Rectal smooth muscle tissue (tissue), 1 donor: Measurements from ENCODE around the gene NAA80.
"Not testable (repeated sequence)": the region's sequence is repeated elsewhere in the genome, so short reads cannot be mapped to it uniquely, and the experiment has no call there.

Experiments used
- H3K27ac ChIP-seq: one replicate; pipeline ENCODE4 v1.7.0; 2013; ENCODE audit warnings: low read depth, low read length, inconsistent platforms
- H3K27me3 ChIP-seq: one replicate; pipeline ENCODE4 v1.7.0; 2013; ENCODE audit warnings: low read length; ENCODE audit not compliant: control insufficient read depth, insufficient read depth
- H3K36me3 ChIP-seq: one replicate; pipeline ENCODE4 v1.7.0; 2013; ENCODE audit warnings: low read length; ENCODE audit not compliant: control insufficient read depth, insufficient read depth
- H3K4me1 ChIP-seq: one replicate; pipeline ENCODE4 v1.7.0; 2013; ENCODE audit warnings: low read length; ENCODE audit not compliant: control insufficient read depth, insufficient read depth
- H3K4me3 ChIP-seq: one replicate; pipeline ENCODE4 v1.7.0; 2013; ENCODE audit warnings: low read length
- H3K9ac ChIP-seq: one replicate; pipeline ENCODE4 v1.7.0; 2013; ENCODE audit warnings: low read length

NAA80 gene

GRCh38 chr3:50289130-50289529, 10.1 kb downstream of the NAA80 start:
- Histone ChIP-seq H3K27me3 (no peaks in the 10 kb centered on the region), H3K9ac (no peak overlapping the region), H3K27ac (no peak overlapping the region), H3K4me3 (no peak overlapping the region), H3K4me1 (peaks cover 13% of the 10 kb centered on the region), H3K36me3 (peaks cover 15% of the 10 kb centered on the region)

GRCh38 chr3:50288387-50289007, 10.7 kb downstream of the NAA80 start:
- Histone ChIP-seq H3K27ac (no peak overlapping the region), H3K27me3 (no peaks in the 10 kb centered on the region), H3K4me3 (no peak overlapping the region), H3K36me3 (peaks cover 15% of the 10 kb centered on the region), H3K9ac (no peak overlapping the region), H3K4me1 (peaks cover 13% of the 10 kb centered on the region)

GRCh38 chr3:50287262-50287661, 11.9 kb downstream of the NAA80 start:
- Histone ChIP-seq H3K4me1 (peaks cover 4% of the 10 kb centered on the region), H3K9ac (no peak overlapping the region), H3K27me3 (no peaks in the 10 kb centered on the region), H3K4me3 (no peak overlapping the region), H3K27ac (no peak overlapping the region), H3K36me3 (peaks cover 15% of the 10 kb centered on the region)

GRCh38 chr3:50286322-50287227, 12.6 kb downstream of the NAA80 start:
- Histone ChIP-seq H3K27ac (no peak overlapping the region), H3K36me3 (peaks cover 15% of the 10 kb centered on the region), H3K4me1 (peaks cover 4% of the 10 kb centered on the region)

GRCh38 chr3:50284121-50284520, 15.1 kb downstream of the NAA80 start:
- H3K9ac ChIP-seq, H3K4me3 ChIP-seq, H3K4me1 ChIP-seq, H3K27ac ChIP-seq, H3K27me3 ChIP-seq: not testable (repeated sequence)
- peaks cover 11% of the 10 kb centered on the region for H3K36me3 ChIP-seq

More at GRCh38 chr3:50286322-50287227, 12.6 kb downstream of the NAA80 start:
- Histone ChIP-seq H3K27me3 (no peaks in the 10 kb centered on the region), H3K4me3 (no peak overlapping the region), H3K9ac (no peak overlapping the region)

GRCh38 chr3:50279255-50280016, 19.8 kb downstream of the NAA80 start:
- Histone ChIP-seq H3K36me3 (no peaks in the 10 kb centered on the region), H3K9ac (no peak overlapping the region), H3K27ac (no peak overlapping the region), H3K27me3 (peaks cover 3% of the 10 kb centered on the region), H3K4me3 (no peak overlapping the region), H3K4me1 (peaks cover 5% of the 10 kb centered on the region)

- Histone ChIP-seq H3K27me3 (peaks cover 8% of the 10 kb centered on the region), H3K9ac (no peak within 1 kb of the TSS), H3K4me3 (no peak within 1 kb of the TSS), H3K27ac (no peak within 1 kb of the TSS), H3K4me1 (peaks cover 5% of the 10 kb centered on the region), H3K36me3 (no peaks in the 10 kb centered on the region)
These were observed 20.4 kb downstream of the NAA80 start, which contains the start of gene LSMEM2 for GRCh38 chr3:50278880-50279224. Gene LSMEM2, plus strand, starts transcription at chr3:50279087. Its CDS starts 27 bp downstream, at chr3:50279114.

- no peak overlapping the region for H3K4me3 ChIP-seq
- H3K27me3 ChIP-seq, result peaks cover 9% of the 10 kb centered on the region
- H3K4me1 ChIP-seq, result peaks cover 5% of the 10 kb centered on the region
- no peak overlapping the region for H3K27ac ChIP-seq
- H3K9ac ChIP-seq, result no peak overlapping the region
- no peaks in the 10 kb centered on the region for H3K36me3 ChIP-seq
These were observed 20.9 kb downstream of the NAA80 start for GRCh38 chr3:50278123-50278879.

- Histone ChIP-seq H3K36me3 (no peaks in the 10 kb centered on the region), H3K27ac (no peak overlapping the region), H3K9ac (no peak overlapping the region), H3K4me1 (peaks cover 5% of the 10 kb centered on the region), H3K4me3 (no peak overlapping the region), H3K27me3 (peaks cover 9% of the 10 kb centered on the region)
These were observed 22.5 kb downstream of the NAA80 start for GRCh38 chr3:50276762-50277101.

GRCh38 chr3:50275996-50276761, 23.0 kb downstream of the NAA80 start:
- Histone ChIP-seq H3K4me1 (peaks cover 5% of the 10 kb centered on the region), H3K27ac (no peak overlapping the region), H3K27me3 (peaks cover 9% of the 10 kb centered on the region), H3K36me3 (no peaks in the 10 kb centered on the region), H3K9ac (no peak overlapping the region), H3K4me3 (no peak overlapping the region)

- Histone ChIP-seq H3K9ac (no peak overlapping the region), H3K36me3 (no peaks in the 10 kb centered on the region), H3K27ac (no peak overlapping the region), H3K4me3 (no peak overlapping the region), H3K27me3 (peaks cover 9% of the 10 kb centered on the region), H3K4me1 (peaks cover 5% of the 10 kb centered on the region)
These were observed 23.8 kb downstream of the NAA80 start for GRCh38 chr3:50275141-50275995.
